ENCODE results near the gene FGFR1OP2.

DNA sequence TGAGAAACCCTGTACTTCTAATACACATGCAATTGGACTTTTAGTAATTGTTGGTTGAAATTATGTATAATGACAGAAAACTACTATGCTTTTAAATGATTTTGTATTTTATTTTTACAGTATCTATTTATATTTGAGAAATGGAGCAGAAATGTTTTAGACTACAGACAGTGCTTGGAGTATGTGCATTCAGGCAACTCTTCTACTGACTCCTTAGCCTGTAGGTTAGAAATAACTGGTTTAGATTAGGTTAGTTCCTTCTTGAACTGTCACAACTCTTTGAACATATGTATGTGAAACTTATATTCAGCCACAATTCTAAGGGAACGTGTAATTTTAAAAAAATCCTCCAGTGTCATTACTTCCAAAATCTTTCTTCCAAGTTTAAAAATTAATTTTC lies 1.7 kb downstream of the FGFR1OP2 start:
- TF ChIP-seq, protein P1, sequence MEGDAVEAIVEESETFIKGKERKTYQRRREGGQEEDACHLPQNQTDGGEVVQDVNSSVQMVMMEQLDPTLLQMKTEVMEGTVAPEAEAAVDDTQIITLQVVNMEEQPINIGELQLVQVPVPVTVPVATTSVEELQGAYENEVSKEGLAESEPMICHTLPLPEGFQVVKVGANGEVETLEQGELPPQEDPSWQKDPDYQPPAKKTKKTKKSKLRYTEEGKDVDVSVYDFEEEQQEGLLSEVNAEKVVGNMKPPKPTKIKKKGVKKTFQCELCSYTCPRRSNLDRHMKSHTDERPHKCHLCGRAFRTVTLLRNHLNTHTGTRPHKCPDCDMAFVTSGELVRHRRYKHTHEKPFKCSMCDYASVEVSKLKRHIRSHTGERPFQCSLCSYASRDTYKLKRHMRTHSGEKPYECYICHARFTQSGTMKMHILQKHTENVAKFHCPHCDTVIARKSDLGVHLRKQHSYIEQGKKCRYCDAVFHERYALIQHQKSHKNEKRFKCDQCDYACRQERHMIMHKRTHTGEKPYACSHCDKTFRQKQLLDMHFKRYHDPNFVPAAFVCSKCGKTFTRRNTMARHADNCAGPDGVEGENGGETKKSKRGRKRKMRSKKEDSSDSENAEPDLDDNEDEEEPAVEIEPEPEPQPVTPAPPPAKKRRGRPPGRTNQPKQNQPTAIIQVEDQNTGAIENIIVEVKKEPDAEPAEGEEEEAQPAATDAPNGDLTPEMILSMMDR (IDR thresholded peaks at IDR 0.05): no peak
- TF ChIP-seq POLR2A (IDR thresholded peaks at IDR 0.05): no peak

Data from body of pancreas (tissue), 4 donors.